T47D (cell line): ENCODE data around the gene MDH2.
A peak's percentile ranks its signal among the peaks of the same experiment; 100 is the strongest.
"Not testable (repeated sequence)": the region's sequence is repeated elsewhere in the genome, so short reads cannot be mapped to it uniquely, and the experiment has no call there.

Source experiments
- DNase-seq, 2 experiments: peaks; one replicate each; pipeline versions ENCODE4 v3.0.0 to v3.0.0-alpha.2; 2011 to 2012; ENCODE audit warnings: low read depth in 1 of 2, low spot score in 1 of 2
- JUND ChIP-seq: IDR thresholded peaks from 2 replicates; pipeline ENCODE4 v1.6.1; 2012; ENCODE audit warnings: low read depth
- in situ Hi-C: cut with HindIII; loops from 2 replicates; pipeline ENCODE4 v1.10.0; 2016; ENCODE audit warnings: low sequenced_read_pairs, low pct_unique_long_range_greater_than_20kb

MDH2 gene

DNA sequence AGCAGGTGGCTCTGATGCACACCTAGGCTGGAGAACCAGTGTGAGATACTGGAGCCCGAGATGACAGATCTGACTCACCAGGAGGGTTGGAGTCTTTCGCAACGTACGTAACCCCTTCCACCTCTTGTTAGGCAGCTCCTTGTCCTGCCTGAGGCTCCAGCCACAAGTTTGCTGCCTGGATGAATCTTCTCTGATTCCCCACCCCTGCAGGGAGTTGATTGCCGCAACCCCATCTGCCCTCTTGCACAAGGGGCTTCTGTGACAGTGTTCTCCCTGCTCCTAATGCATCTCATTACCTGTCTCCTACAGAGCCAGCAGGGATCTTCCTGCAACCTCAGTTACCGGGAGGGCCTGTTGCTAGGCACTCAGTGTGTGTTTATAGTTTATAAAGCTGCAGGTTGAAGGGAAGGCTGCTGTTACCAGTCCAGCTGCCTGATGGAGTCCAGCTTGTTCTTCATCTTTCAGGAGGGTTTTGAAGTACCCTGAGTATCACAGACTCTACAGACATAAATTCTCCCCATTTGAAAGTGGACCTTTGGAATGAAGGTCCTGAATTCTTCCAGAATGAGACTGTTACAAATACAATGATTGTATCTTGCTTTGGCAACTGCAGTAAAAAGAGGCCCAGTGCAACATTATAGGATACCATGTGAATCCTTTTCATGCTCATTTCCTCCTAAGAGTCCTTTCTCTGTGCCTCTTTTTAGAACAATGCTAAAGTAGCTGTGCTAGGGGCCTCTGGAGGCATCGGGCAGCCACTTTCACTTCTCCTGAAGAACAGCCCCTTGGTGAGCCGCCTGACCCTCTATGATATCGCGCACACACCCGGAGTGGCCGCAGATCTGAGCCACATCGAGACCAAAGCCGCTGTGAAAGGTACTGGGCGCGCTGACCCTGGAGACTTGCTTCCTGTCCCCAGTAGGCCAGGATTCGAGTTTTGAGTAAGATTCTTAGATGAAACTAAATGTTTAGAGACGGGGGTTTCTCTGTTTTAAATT, 6.5 kb downstream of the MDH2 start:
- TF ChIP-seq JUND: no peak
- DNase-seq: peak; percentile 27 to 43
- in situ Hi-C loops: no loop called here

- DNase-seq: no peak
- in situ Hi-C loops: no loop called here
- no peak for TF ChIP-seq JUND
These were observed 8.3 kb downstream of the MDH2 start for GRCh38 chr7:76056241-76056640.

DNA sequence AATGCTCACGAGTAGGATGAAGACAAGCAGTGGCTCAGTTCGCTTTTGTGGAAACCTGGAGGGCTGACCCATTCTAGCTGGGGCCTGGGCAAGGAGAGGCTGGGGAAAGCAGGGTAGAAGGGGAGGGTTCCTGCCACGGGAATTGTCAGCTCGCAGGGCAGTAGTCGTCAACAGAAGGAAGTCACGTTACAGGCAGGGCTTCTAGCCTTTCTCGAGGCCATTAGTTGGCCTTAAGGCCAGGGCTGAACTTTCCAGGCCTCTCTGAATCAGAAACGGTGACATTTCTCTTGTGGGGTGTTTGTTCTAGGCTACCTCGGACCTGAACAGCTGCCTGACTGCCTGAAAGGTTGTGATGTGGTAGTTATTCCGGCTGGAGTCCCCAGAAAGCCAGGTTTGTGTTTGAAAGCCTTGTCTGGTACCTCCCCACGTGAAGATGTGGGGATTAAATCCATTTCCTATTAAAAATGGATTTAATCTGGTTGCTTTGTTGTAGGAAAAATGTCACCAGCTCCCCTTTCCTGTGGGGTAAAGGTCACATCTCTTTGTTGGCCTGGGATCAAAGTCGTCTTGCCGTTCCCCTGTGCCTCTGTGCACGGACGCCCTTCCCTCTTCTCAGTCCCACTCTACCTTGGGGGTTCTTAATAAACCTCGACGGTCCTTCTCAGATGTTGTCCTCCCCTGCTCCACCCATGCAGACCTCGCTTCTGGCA, 9.4 kb downstream of the MDH2 start:
- in situ Hi-C loops: no loop called here
- no peak for TF ChIP-seq JUND
- no peak for DNase-seq

DNA sequence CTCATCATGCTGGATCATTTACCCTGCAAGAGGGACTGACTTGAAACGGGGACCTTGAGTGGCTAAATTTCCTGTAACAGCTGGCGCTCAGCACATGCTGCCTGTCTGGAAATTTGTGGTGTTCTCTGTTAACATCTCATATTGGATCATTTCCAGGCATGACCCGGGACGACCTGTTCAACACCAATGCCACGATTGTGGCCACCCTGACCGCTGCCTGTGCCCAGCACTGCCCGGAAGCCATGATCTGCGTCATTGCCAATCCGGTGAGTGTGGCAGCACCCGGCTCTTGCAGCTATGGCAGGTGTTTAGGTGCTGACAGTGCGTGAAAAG, 9.9 kb downstream of the MDH2 start:
- in situ Hi-C loops: no loop called here

DNA sequence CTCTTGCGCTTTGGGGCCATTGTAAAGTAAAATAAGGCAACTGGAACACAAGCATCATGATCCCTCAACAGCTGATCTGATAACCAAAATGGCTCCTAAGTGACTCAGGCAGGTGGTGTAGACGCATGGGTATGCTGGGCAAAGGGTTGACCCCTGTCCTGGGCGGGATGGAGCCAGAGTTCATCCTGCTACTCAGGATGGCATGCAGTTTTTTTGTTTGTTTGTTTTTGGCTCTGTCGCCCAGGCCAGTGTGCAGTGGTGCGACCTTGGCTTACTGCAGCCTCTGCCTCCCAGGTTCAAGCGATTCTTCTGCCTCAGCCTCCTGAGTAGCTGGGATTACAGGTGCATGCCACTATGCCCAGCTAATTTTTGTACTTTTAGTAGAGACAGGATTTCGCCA, 10.8 kb downstream of the MDH2 start:
- DNase-seq, in situ Hi-C loops: not testable (repeated sequence)

More for the DNA sequence above, 9.9 kb downstream of the MDH2 start:
- DNase-seq: no peak
- TF ChIP-seq JUND: no peak

DNA sequence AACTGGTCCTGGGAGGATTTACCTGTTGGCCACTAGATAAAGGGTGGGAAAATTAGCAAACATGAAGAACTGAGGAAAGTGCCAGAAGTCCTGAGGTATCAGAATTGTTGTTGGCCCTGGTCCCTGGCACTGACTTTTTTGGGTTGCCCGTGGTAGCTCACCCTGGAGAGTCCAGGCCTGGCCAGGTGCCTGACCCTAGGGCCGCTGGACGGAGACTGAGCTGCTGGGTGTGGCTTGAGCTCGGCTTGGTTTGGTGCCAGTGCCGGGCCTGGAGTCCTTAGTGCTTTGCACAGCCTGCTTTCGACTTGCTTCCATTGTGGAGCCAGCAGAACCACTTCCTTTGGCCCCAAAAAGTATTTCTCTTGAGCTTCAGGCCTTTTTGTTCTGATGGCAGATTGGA, 12.9 kb downstream of the MDH2 start:
- in situ Hi-C loops: no loop called here
- no peak for DNase-seq
- no peak for TF ChIP-seq JUND

DNA sequence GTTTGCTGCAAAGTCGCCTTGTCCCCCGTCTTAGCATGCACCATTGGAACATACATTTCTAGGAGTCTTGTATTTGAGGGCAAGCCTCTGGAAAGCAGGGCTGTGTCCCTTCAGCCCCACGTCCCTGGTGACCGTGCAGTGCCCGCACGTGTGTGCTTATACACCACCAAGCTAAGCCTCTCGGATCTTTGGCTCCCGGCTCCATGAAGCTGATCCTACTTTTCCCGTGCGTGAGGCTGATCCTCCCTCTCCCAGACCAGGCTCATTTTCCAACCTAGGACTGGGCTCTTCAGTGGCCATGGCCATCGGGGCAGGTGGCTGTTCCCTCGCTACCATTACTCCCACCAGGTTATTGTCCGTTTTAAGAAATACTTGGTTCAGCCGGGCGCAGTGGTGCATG, 14.3 kb downstream of the MDH2 start:
- TF ChIP-seq JUND: no peak
- in situ Hi-C loops: no loop called here
- DNase-seq: no peak

- TF ChIP-seq JUND: no peak
- in situ Hi-C loops: no loop called here
- DNase-seq: no peak
These were observed 15.2 kb downstream of the MDH2 start for GRCh38 chr7:76063114-76063513.

- in situ Hi-C loops: no loop called here
- TF ChIP-seq JUND: no peak
- DNase-seq: peak in 1 of 2 experiments; percentile 31
These were observed 15.6 kb downstream of the MDH2 start for GRCh38 chr7:76063525-76063924.

- no peak for TF ChIP-seq JUND
- in situ Hi-C loops: no loop called here
- DNase-seq: no peak
These were observed 16.5 kb downstream of the MDH2 start for GRCh38 chr7:76064208-76064970.

- in situ Hi-C loops: no loop called here
- TF ChIP-seq JUND: no peak
- DNase-seq: no peak
These were observed 17.2 kb downstream of the MDH2 start for GRCh38 chr7:76065016-76065612.

DNA sequence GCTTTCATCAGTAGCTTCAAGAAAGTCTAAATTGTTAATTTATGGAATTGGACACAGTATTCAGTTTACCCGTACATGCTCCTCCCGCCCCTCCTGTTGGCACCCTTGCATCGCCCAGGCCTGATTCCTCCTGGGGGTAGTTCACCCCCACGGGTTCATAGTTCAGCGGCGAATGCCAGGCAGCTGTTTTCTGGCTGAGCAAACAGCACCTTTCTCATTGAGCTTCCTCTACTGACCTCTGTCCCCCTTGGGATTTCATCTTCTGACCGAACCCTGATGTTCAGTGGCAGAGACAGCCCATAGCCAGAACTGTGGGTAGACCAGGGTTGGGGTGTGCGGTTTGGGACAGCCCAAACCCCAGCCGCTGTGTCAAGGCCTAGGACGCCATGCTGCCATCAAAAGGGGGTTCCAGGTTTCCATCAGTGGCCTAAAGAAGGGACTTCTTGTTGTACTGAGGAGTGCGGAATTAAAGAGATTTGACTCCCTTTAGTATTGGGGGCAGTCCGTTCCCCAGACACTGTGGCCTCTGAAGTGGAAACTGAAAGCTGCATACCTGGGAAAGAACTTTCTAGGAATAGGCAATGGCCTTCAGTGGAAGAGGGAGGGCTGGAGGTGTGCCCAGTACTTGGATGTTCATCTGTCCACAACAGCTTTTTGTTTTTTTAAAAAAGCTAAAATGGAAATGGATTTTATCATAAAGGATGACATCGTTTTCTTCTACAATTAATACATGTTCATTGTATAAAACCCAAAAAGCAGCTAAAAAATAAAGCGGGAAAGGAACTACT, 19.0 kb downstream of the MDH2 start:
- no peak for TF ChIP-seq JUND
- DNase-seq: no peak
- in situ Hi-C loops: no loop called here
